ENCODE measurements around the gene TMEM120B. TPM values are rescaled to one million over a fixed set of nuclear protein-coding genes. Genes with fewer than 3 reads are reported as not detected.

Gene TMEM120B
- total RNA-seq, 1 experiment from 2014 or later = 14.2 TPM

GRCh38 chr12:121808623-121809022 lies 96.1 kb downstream of the TMEM120B start:
- H3K36me3 Mint-ChIP-seq (ENCODE audit: insufficient read depth, unreplicated experiment) = peaks cover 33% of the 10 kb centered on the region
- no peaks in the 10 kb centered on the region for H3K9me3 Mint-ChIP-seq (ENCODE audit: unreplicated experiment)
- H3K4me3 Mint-ChIP-seq (ENCODE audit: unreplicated experiment) = no peak overlapping the region
- no peaks in the 10 kb centered on the region for H3K27me3 Mint-ChIP-seq (ENCODE audit: insufficient read depth, unreplicated experiment)
- no TSS peak for BruUV-seq (replicated peaks)
- ChIA-PET CTCF (interaction anchor here (16.6 kb wide), 1 partner anchor 13 kb away, joined by 390 read pairs; the partner anchor contains the start of gene RHOF), POLR2A (interaction anchor here (12.4 kb wide), 1 partner anchor 12 kb away, joined by 344 read pairs; the partner anchor contains the start of genes RHOF and SETD1B)
- TF ChIP-seq, protein P1, sequence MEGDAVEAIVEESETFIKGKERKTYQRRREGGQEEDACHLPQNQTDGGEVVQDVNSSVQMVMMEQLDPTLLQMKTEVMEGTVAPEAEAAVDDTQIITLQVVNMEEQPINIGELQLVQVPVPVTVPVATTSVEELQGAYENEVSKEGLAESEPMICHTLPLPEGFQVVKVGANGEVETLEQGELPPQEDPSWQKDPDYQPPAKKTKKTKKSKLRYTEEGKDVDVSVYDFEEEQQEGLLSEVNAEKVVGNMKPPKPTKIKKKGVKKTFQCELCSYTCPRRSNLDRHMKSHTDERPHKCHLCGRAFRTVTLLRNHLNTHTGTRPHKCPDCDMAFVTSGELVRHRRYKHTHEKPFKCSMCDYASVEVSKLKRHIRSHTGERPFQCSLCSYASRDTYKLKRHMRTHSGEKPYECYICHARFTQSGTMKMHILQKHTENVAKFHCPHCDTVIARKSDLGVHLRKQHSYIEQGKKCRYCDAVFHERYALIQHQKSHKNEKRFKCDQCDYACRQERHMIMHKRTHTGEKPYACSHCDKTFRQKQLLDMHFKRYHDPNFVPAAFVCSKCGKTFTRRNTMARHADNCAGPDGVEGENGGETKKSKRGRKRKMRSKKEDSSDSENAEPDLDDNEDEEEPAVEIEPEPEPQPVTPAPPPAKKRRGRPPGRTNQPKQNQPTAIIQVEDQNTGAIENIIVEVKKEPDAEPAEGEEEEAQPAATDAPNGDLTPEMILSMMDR (IDR thresholded peaks at IDR 0.05; ENCODE audit: unreplicated experiment) = no peak
- peaks cover 26% of the 10 kb centered on the region for H3K4me1 Mint-ChIP-seq (ENCODE audit: insufficient read depth, unreplicated experiment)
- no peak for DNase-seq (ENCODE audit: unreplicated experiment)
- peak overlapping the region; percentile 39 for H3K27ac Mint-ChIP-seq (ENCODE audit: low read depth, unreplicated experiment)
- intact Hi-C loops (cut with micrococcal nuclease) = no loop called here

GRCh38 chr12:121809712-121810116 lies 97.2 kb downstream of the TMEM120B start:
- H3K4me3 Mint-ChIP-seq (ENCODE audit: unreplicated experiment) = no peak overlapping the region
- no peaks in the 10 kb centered on the region for H3K9me3 Mint-ChIP-seq (ENCODE audit: unreplicated experiment)
- H3K4me1 Mint-ChIP-seq (ENCODE audit: insufficient read depth, unreplicated experiment) = peaks cover 28% of the 10 kb centered on the region
- ChIA-PET POLR2A (interaction anchor here (12.4 kb wide), 1 partner anchor 13 kb away, joined by 344 read pairs; the partner anchor contains the start of genes RHOF and SETD1B), CTCF (interaction anchor here (0.5 to 16.6 kb wide), 2 partner anchors 14 to 235 kb away, joined by 3 to 390 read pairs; partner anchors contain the start of gene RHOF)
- no TSS peak for BruUV-seq (replicated peaks)
- peaks cover 33% of the 10 kb centered on the region for H3K36me3 Mint-ChIP-seq (ENCODE audit: insufficient read depth, unreplicated experiment)
- no peaks in the 10 kb centered on the region for H3K27me3 Mint-ChIP-seq (ENCODE audit: insufficient read depth, unreplicated experiment)
- no peak overlapping the region for H3K27ac Mint-ChIP-seq (ENCODE audit: low read depth, unreplicated experiment)
- DNase-seq (ENCODE audit: unreplicated experiment) = no peak
- intact Hi-C loops (cut with micrococcal nuclease) = no loop called here
- TF ChIP-seq, protein P1 (IDR thresholded peaks at IDR 0.05; ENCODE audit: unreplicated experiment) = no peak

- Mint-ChIP-seq H3K9me3 (ENCODE audit: unreplicated experiment) (no peaks in the 10 kb centered on the region), H3K27me3 (ENCODE audit: insufficient read depth, unreplicated experiment) (no peaks in the 10 kb centered on the region), H3K4me3 (ENCODE audit: unreplicated experiment) (peak overlapping the region; percentile 82), H3K4me1 (ENCODE audit: insufficient read depth, unreplicated experiment) (peaks cover 28% of the 10 kb centered on the region), H3K36me3 (ENCODE audit: insufficient read depth, unreplicated experiment) (peaks cover 39% of the 10 kb centered on the region), H3K27ac (ENCODE audit: low read depth, unreplicated experiment) (no peak overlapping the region)
- TF ChIP-seq, protein P1 (IDR thresholded peaks at IDR 0.05; ENCODE audit: unreplicated experiment) = no peak
- no peak for DNase-seq (ENCODE audit: unreplicated experiment)
- POLR2A ChIA-PET = interaction anchor here (1.3 to 12.4 kb wide), 4 partner anchors 13 to 98 kb away, joined by 3 to 344 read pairs (median 15); partner anchors contain the start of genes PSMD9, RHOF, SETD1B and TMEM120B
- no TSS peak for BruUV-seq (replicated peaks)
- intact Hi-C loops (cut with micrococcal nuclease) = no loop called here
- CTCF ChIA-PET = interaction anchor here (0.6 to 16.6 kb wide), 10 partner anchors 8 to 116 kb away, joined by 3 to 390 read pairs (median 4); partner anchors contain the start of genes PSMD9 and RHOF
Measured at GRCh38 chr12:121810234-121810817, 97.8 kb downstream of the TMEM120B start.

- Mint-ChIP-seq H3K4me1 (ENCODE audit: insufficient read depth, unreplicated experiment) (peaks cover 28% of the 10 kb centered on the region), H3K4me3 (ENCODE audit: unreplicated experiment) (peak overlapping the region; percentile 82), H3K27me3 (ENCODE audit: insufficient read depth, unreplicated experiment) (no peaks in the 10 kb centered on the region), H3K9me3 (ENCODE audit: unreplicated experiment) (no peaks in the 10 kb centered on the region), H3K27ac (ENCODE audit: low read depth, unreplicated experiment) (no peak overlapping the region), H3K36me3 (ENCODE audit: insufficient read depth, unreplicated experiment) (peaks cover 45% of the 10 kb centered on the region)
- POLR2A ChIA-PET = interaction anchor here (1.3 to 12.4 kb wide), 4 partner anchors 14 to 98 kb away, joined by 3 to 344 read pairs (median 15); partner anchors contain the start of genes PSMD9, RHOF, SETD1B and TMEM120B
- TF ChIP-seq, protein P1 (IDR thresholded peaks at IDR 0.05; ENCODE audit: unreplicated experiment) = no peak
- CTCF ChIA-PET = interaction anchor here (0.5 to 16.6 kb wide), 23 partner anchors 9 to 1832 kb away, joined by 3 to 390 read pairs (median 4); partner anchors contain the start of genes PSMD9 and RHOF
- intact Hi-C loops (cut with micrococcal nuclease) = no loop called here
- BruUV-seq (replicated peaks) = no TSS peak
- DNase-seq (ENCODE audit: unreplicated experiment) = no peak
Measured at GRCh38 chr12:121810833-121811433, 98.4 kb downstream of the TMEM120B start.
